HG03139 (cell line): ENCODE results near the gene PDZD4.

Experiments used
- ATAC-seq: cut with Tn5 transposase; IDR thresholded peaks from one replicate; pipeline ENCODE4 v1.9.1; 2021; ENCODE audit not compliant: unreplicated experiment

The PDZD4 gene

DNA sequence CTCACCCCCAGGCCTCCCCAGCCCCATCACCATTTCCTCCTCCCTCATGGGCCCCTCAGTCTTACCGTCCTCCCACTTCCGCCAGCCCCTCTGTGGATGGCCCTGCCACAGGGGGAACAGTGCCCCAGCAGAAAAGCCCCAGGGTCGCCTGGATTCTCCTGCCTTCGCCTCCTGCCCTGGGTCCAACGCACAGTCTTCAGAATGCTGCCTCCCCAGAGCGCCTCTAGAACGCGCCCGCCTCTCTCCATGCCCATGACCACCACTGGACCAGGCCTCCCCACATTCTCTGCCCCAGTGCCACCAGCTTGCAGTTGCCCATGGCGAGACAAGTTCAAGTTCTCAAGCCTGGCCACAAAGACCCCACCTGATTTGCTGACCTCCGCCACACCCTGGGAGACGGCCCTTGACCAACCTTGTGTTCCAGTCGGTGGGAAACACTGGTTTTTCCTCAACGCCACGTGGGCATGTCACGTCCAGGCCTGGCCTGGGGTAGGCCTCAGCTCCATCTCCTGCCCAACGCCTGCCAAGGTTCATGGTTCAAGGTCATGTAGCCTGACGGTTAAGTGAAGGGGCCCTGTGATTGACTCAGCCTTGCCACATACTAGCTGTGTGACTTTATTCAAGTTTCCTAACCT lies 66.9 kb downstream of the PDZD4 start:
- no peak for ATAC-seq

- ATAC-seq = no peak
These were observed 67.6 kb downstream of the PDZD4 start for GRCh38 chrX:153762626-153763173.

DNA sequence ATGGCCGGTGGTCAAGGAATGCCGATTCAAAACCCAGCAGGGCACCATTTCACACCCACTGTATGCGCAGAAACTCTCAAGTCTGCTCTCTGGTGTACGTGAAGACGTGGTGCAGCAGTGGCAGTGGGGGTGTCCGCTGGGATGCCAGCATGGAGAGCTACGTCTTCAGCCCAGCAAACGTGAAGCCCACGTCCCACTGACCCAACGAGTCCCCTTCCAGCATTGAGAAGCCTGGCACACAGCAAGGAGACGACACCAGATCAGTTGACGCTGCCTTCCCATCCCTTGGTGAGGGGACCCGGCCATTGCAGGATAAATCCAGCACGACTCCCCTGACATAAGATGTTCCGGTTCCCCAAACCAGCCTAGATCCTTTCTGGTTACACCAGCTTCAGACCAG lies 68.5 kb downstream of the PDZD4 start:
- no peak for ATAC-seq

DNA sequence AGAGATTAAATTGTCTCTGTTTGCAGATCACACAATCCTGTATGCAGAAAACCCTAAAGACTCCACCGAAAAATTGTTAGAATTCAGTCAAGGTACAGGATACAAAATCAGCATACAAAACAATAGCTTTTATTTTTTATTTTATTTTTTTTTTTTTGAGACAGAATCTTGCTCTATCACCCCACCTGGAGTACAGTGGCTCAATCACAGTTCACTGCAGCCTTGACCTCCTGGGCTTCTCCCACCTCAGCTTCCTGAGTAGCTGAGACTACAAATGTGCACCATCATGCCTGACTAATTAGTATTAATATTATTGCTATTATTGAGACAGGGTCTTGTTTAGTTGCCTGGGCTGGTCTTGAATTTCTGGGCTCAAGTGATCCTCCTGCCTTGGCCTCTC lies 75.2 kb downstream of the PDZD4 start:
- no peak for ATAC-seq
